GM12873 (cell line): ENCODE data around the gene ZNF850.

Source experiments
- CTCF ChIP-seq: IDR thresholded peaks from 2 replicates; pipeline ENCODE4 v1.5.1; 2012; ENCODE audit warnings: low read depth, mild to moderate bottlenecking, moderate library complexity, low read length, control low read depth; ENCODE audit not compliant: insufficient read depth; ENCODE audit errors: missing control alignments

ZNF850 gene

GRCh38 chr19:36745870-36746269 is 26.7 kb downstream of the ZNF850 start:
- TF ChIP-seq CTCF, result no peak

- no peak for TF ChIP-seq CTCF
Measured at GRCh38 chr19:36719687-36720556, 52.7 kb downstream of the ZNF850 start.

- TF ChIP-seq CTCF, result no peak
Measured at GRCh38 chr19:36709423-36709822, 63.2 kb downstream of the ZNF850 start.

- TF ChIP-seq CTCF, result no peak
Measured at GRCh38 chr19:36707134-36707533, 65.5 kb downstream of the ZNF850 start.

- TF ChIP-seq CTCF, result no peak
Measured at GRCh38 chr19:36688058-36688457, 84.5 kb downstream of the ZNF850 start.

- no peak for TF ChIP-seq CTCF
Measured at GRCh38 chr19:36687214-36688056, 85.2 kb downstream of the ZNF850 start, which contains the start of gene ZNF567. Gene ZNF567 (plus strand): TSS chr19:36687612. CDS start chr19:36694868, 7,256 bp downstream.
